C4-2B (cell line): ENCODE measurements around the gene TOP3B.

Experiments used
- CTCF ChIP-seq: fragments of 450-650 bp; conservative IDR thresholded peaks from 2 replicates; pipeline ENCODE4 v1.5.1; 2017; ENCODE audit warnings: mild to moderate bottlenecking
- ZFX ChIP-seq: fragments of 450-650 bp; IDR thresholded peaks from 2 replicates; pipeline ENCODE4 v1.6.1; 2017

GRCh38 chr22:21965762-21966288, 16.8 kb downstream of the TOP3B start:
- no peak for TF ChIP-seq ZFX
- no peak for TF ChIP-seq CTCF
